BLaER1 treated with 17β-estradiol and CSF1 and Interleukin-3, amounts not matched to agents 10 nM and 100 nM (cell line): Measurements from ENCODE around the gene TMEM59L.

Experiments
- H3K27ac ChIP-seq, 11 experiments: shearing (Covaris generic); formaldehyde crosslinking; 2 replicates each; pipeline ENCODE4 v1.8.1; 2022
- H3K27me3 ChIP-seq, 11 experiments: shearing (Covaris generic); formaldehyde crosslinking; 2 replicates each; pipeline ENCODE4 v1.8.1; 2022
- H3K36me3 ChIP-seq, 11 experiments: shearing (Covaris generic); formaldehyde crosslinking; 2 replicates each; pipeline ENCODE4 v1.8.1; 2022
- H3K4me1 ChIP-seq, 10 experiments: shearing (Covaris generic); formaldehyde crosslinking; 2 replicates each; pipeline ENCODE4 v1.8.1; 2022
- H3K4me2 ChIP-seq, 11 experiments: shearing (Covaris generic); formaldehyde crosslinking; 2 replicates each; pipeline ENCODE4 v1.8.1; 2022
- H3K4me3 ChIP-seq, 10 experiments: shearing (Covaris generic); formaldehyde crosslinking; 2 replicates each; pipeline ENCODE4 v1.8.1; 2022
- H3K9ac ChIP-seq, 11 experiments: shearing (Covaris generic); formaldehyde crosslinking; 2 replicates each; pipeline ENCODE4 v1.8.1; 2022
- H3K9me3 ChIP-seq, 11 experiments: shearing (Covaris generic); formaldehyde crosslinking; replicated peaks in 1 of 11; 2 replicates each; pipeline ENCODE4 v1.8.1; 2022
- H4K20me1 ChIP-seq, 11 experiments: shearing (Covaris generic); formaldehyde crosslinking; 2 replicates each; pipeline ENCODE4 v1.8.1; 2022
- Cebpa-rat ChIP-seq, 11 experiments: shearing (Covaris generic); IDR thresholded peaks; 2 replicates each; pipeline ENCODE4 v1.8.1; 2022

The TMEM59L gene

DNA sequence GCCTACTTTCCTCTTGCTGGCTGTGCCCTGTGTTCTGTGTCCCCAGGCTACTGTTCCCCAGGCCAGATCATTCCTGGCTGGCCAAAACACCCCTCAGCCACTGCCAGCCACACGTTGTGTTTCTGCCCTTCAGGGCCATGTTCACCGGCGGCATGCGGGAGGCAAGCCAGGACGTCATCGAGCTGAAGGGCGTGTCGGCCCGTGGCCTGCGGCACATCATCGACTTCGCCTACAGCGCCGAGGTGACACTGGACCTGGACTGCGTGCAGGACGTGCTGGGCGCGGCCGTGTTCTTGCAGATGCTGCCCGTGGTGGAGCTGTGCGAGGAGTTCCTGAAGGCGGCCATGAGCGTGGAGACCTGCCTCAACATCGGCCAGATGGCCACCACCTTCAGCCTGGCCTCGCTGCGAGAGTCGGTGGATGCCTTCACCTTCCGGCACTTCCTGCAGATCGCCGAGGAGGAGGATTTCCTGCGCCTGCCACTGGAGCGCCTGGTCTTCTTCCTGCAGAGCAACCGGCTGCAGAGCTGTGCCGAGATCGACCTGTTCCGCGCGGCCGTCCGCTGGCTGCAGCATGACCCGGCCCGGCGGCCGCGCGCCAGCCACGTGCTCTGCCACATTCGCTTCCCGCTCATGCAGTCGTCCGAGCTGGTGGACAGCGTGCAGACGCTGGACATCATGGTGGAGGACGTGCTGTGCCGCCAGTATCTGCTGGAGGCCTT, 55.0 kb downstream of the TMEM59L start:
- Histone ChIP-seq H3K4me3 (no peak overlapping the region), H4K20me1 (peaks cover 16 to 98% (median 84%) of the 10 kb centered on the region in 11 experiments; a peak in 21 of 22 replicates), H3K9me3 (no peaks in the 10 kb centered on the region), H3K27me3 (peaks cover 0 to 23% (median 5%) of the 10 kb centered on the region in 11 experiments; a peak in 8 of 22 replicates), H3K4me1 (peaks cover 84 to 100% (median 98%) of the 10 kb centered on the region in 10 experiments), H3K4me2 (peak overlapping the region in 10 of 11 experiments; percentile 74 to 99 (median 94); a peak in 16 of 22 replicates), H3K9ac (no peak overlapping the region), H3K27ac (no peak overlapping the region), H3K36me3 (peaks cover 17 to 27% (median 20%) of the 10 kb centered on the region in 11 experiments)
- TF ChIP-seq Cebpa-rat (IDR thresholded peaks at IDR 0.05), result no peak

- peaks cover 0 to 23% (median 5%) of the 10 kb centered on the region in 11 experiments; a peak in 8 of 22 replicates for H3K27me3 ChIP-seq
- no peak for TF ChIP-seq Cebpa-rat (IDR thresholded peaks at IDR 0.05)
- H3K4me2 ChIP-seq, result peak overlapping the region; percentile 74 to 99 (median 94); a peak in 20 of 22 replicates
- H3K27ac ChIP-seq, result no peak overlapping the region
- H3K4me1 ChIP-seq, result peaks cover 78 to 98% (median 95%) of the 10 kb centered on the region in 10 experiments
- H3K9me3 ChIP-seq, result no peaks in the 10 kb centered on the region
- no peak overlapping the region for H3K4me3 ChIP-seq
- H4K20me1 ChIP-seq, result peaks cover 16 to 96% (median 80%) of the 10 kb centered on the region in 11 experiments; a peak in 21 of 22 replicates
- peak overlapping the region in 2 of 11 experiments; percentile 4 to 38; a peak in 1 of 22 replicates for H3K9ac ChIP-seq
- peaks cover 17 to 27% (median 20%) of the 10 kb centered on the region in 11 experiments for H3K36me3 ChIP-seq
Measured at GRCh38 chr19:18668252-18668631, 55.6 kb downstream of the TMEM59L start.

DNA sequence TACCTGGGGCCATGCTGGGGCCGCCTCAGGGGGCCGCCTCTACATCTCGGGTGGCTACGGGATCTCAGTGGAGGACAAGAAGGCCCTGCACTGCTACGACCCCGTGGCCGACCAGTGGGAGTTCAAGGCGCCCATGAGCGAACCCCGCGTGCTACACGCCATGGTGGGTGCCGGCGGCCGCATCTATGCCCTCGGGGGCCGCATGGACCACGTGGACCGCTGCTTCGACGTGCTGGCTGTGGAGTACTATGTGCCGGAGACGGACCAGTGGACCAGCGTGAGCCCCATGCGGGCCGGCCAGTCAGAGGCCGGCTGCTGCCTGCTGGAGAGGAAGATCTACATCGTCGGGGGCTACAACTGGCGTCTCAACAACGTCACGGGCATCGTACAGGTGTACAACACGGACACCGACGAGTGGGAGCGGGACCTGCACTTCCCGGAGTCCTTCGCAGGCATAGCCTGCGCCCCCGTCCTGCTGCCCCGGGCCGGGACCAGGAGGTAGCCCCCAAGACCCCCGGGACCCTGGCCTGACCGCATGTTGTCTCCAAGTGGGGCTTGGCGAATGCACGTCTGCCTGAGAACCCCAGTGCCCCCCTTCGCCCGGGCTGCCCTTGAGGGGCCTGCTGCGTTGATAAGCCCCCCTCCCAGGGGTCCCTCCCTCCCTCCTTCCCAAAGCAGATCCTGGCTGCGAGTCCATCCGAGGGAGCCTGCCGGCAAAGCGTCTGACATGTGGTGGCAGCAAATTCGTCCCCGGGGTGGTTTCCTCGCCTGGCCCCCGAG, 56.3 kb downstream of the TMEM59L start:
- Histone ChIP-seq H3K4me3 (peak overlapping the region in 8 of 10 experiments; percentile 3 to 30 (median 22); a peak in 10 of 20 replicates), H3K9me3 (no peaks in the 10 kb centered on the region), H3K36me3 (peaks cover 17 to 27% (median 20%) of the 10 kb centered on the region in 11 experiments), H3K27ac (peak overlapping the region in 1 of 11 experiments; percentile 32; a peak in 3 of 22 replicates), H3K4me2 (peak overlapping the region; percentile 74 to 99 (median 94)), H3K27me3 (peaks cover 0 to 23% (median 5%) of the 10 kb centered on the region in 11 experiments; a peak in 8 of 22 replicates), H3K4me1 (peaks cover 71 to 91% (median 88%) of the 10 kb centered on the region in 10 experiments), H3K9ac (peak overlapping the region in 10 of 11 experiments; percentile 2 to 56 (median 30); a peak in 15 of 22 replicates), H4K20me1 (peaks cover 16 to 92% (median 78%) of the 10 kb centered on the region in 11 experiments; a peak in 21 of 22 replicates)
- no peak for TF ChIP-seq Cebpa-rat (IDR thresholded peaks at IDR 0.05)

- TF ChIP-seq Cebpa-rat (IDR thresholded peaks at IDR 0.05), result no peak
- H3K4me3 ChIP-seq, result peak overlapping the region in 8 of 10 experiments; percentile 3 to 30 (median 22); a peak in 11 of 20 replicates
- H3K27ac ChIP-seq, result peak overlapping the region in 6 of 11 experiments; percentile 2 to 36 (median 24); a peak in 6 of 22 replicates
- peak overlapping the region; percentile 74 to 99 (median 94) for H3K4me2 ChIP-seq
- H4K20me1 ChIP-seq, result peaks cover 16 to 86% (median 74%) of the 10 kb centered on the region in 11 experiments; a peak in 21 of 22 replicates
- peaks cover 66 to 86% (median 83%) of the 10 kb centered on the region in 10 experiments for H3K4me1 ChIP-seq
- peaks cover 0 to 23% (median 5%) of the 10 kb centered on the region in 11 experiments; a peak in 8 of 22 replicates for H3K27me3 ChIP-seq
- H3K36me3 ChIP-seq, result peaks cover 17 to 26% (median 20%) of the 10 kb centered on the region in 11 experiments
- peak overlapping the region; percentile 2 to 47 (median 34); a peak in 15 of 22 replicates for H3K9ac ChIP-seq
- no peaks in the 10 kb centered on the region for H3K9me3 ChIP-seq
Measured at GRCh38 chr19:18669524-18669817, 56.8 kb downstream of the TMEM59L start.

DNA sequence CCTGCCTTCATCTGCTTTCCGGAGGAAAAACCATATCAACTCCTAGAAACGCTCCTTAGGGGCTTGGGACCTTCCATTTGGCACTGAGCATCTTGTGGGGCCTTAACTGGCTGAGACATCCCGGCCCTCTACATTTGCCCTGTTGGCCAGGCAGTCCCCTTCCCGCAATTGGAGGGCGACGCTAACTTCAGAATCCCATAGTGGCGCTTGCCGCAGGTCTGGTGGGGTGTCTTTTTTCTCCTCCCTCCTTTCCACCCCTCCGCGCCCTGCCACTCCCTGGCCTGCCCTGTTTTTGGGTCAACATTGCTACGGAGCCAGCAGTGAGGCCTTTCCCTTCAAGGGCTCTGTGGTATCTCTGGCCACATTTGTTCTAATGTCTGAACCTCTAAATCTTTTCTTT, 57.2 kb downstream of the TMEM59L start:
- TF ChIP-seq Cebpa-rat (IDR thresholded peaks at IDR 0.05), result no peak
- Histone ChIP-seq H4K20me1 (peaks cover 16 to 82% (median 74%) of the 10 kb centered on the region in 11 experiments; a peak in 21 of 22 replicates), H3K9ac (peak overlapping the region; percentile 2 to 47 (median 34); a peak in 14 of 22 replicates), H3K27me3 (peaks cover 0 to 23% (median 5%) of the 10 kb centered on the region in 11 experiments; a peak in 8 of 22 replicates), H3K4me1 (peaks cover 62 to 81% (median 79%) of the 10 kb centered on the region in 10 experiments), H3K4me2 (peak overlapping the region; percentile 74 to 99 (median 94)), H3K27ac (peak overlapping the region in 6 of 11 experiments; percentile 2 to 36 (median 24); a peak in 6 of 22 replicates), H3K4me3 (peak overlapping the region in 7 of 10 experiments; percentile 3 to 30 (median 10); a peak in 4 of 20 replicates), H3K9me3 (no peaks in the 10 kb centered on the region), H3K36me3 (peaks cover 17 to 26% (median 20%) of the 10 kb centered on the region in 11 experiments)

DNA sequence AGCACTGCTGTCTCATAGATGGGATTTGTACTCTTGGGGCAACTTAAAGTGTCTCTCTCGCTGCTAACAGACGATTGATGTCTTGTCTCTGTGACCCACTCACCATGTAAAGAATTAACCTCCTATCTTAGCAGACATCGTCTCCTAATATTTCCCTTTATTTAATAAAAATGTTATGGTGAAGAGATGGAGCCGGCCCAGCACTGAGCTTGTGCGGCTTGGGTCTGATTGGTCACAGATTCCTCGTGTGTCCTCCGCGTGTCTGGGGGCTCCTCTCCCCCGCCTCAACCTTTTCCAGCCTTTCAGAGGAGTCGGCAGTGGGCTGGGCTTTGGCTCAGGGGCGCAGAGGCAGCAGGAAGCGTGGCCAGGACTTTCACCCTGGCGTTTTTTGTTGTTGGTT, 57.6 kb downstream of the TMEM59L start:
- H3K27me3 ChIP-seq, result peaks cover 0 to 23% (median 5%) of the 10 kb centered on the region in 11 experiments; a peak in 8 of 22 replicates
- H3K4me1 ChIP-seq, result peaks cover 57 to 77% (median 74%) of the 10 kb centered on the region in 10 experiments
- H3K27ac ChIP-seq, result peak overlapping the region in 3 of 11 experiments; percentile 4 to 32 (median 16); a peak in 2 of 22 replicates
- peak overlapping the region; percentile 74 to 99 (median 94) for H3K4me2 ChIP-seq
- peak overlapping the region in 7 of 11 experiments; percentile 26 to 47 (median 39); a peak in 6 of 22 replicates for H3K9ac ChIP-seq
- H4K20me1 ChIP-seq, result peaks cover 16 to 78% (median 70%) of the 10 kb centered on the region in 11 experiments; a peak in 21 of 22 replicates
- H3K4me3 ChIP-seq, result 0 out of 20 replicates have a peak overlapping the region, but pooled peaks of 1 of the 10 experiments have one; percentile 26
- peaks cover 17 to 26% (median 20%) of the 10 kb centered on the region in 11 experiments for H3K36me3 ChIP-seq
- no peaks in the 10 kb centered on the region for H3K9me3 ChIP-seq
- no peak for TF ChIP-seq Cebpa-rat (IDR thresholded peaks at IDR 0.05)
